NCI-H526 (cell line): ENCODE measurements around the gene SMAD5.
A peak's percentile ranks its signal among the peaks of the same experiment; 100 is the strongest.

Source experiments
- DNase-seq, 2 experiments: peaks; one replicate each; lab custom pipeline; 2025; lab: John Stamatoyannopoulos, UW

Gene SMAD5

DNA sequence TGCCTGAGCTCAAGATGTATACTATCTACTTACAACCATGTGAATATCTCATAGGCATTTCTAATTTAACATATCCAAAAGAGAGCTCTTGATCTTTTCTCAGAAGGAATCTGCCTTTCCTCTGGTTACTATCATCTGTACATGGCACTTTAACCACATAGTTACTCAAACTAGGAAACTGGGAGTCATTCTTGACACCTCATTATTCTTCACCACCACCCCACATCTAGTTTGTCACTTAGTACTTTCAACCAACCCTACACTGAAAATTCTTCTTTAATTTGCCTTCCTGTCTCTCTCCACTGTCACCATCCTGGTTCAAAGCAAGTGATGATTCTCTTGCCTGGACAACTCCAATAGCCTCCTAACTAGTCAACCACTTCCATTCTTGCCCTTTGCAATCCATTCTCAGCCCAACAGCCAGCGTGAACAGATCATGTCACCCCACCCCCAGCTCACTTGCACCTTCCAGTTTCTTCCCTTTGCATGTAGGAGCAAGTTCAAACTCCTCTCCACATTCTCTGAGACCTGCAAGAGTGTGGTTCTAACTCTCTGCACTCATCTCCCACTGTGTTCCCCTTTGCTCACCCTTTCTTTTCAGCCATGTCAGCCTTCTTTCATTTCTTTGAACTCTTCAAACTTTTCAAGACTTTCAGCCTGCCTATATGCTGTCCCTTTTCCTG is 17.3 kb upstream of the SMAD5 start:
- no peak for DNase-seq

DNA sequence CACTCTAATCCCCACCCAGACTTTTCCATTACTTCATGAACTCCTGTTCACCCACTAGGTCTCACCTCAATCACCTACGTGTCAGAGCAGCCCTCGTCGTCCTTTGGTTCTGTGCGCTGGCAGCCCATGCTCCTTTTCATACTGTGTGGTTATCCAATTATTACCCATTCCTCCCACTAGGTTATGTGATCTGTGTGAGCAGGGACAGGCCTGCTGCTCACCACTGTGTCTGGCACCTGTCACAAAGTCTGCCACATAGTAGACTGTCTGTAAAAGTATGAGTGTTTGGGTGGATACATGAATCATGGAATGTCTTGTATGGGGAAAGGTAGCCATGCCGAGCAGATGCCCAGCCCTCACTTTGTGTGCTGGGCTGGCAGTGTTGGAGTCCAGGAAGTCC is 12.1 kb upstream of the SMAD5 start:
- DNase-seq: no peak

DNA sequence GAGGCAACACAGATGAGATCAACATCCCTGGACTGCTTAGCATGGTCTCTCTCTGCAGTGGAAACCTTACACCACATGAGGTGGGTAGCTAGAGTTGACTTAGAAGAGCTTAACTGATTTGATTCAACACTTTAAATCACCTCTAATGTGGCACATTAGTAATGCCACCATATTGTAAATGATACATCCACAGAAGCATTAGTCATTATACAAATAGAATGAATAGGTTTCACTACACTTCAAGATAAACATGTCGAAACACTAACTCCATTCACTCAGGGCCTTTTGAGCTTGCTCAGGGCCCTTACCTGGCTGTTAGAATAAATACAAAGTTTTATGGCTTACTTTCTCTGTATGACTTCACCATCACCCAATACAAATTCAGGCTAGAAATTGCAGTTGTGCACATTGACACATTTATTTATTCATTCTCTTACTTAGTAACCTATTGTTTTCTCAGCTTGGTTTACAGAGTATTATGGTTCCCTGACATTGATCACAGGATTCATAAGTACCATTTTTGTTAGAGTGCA is 9.3 kb upstream of the SMAD5 start:
- peak in 1 of 2 experiments; percentile 1 for DNase-seq

DNA sequence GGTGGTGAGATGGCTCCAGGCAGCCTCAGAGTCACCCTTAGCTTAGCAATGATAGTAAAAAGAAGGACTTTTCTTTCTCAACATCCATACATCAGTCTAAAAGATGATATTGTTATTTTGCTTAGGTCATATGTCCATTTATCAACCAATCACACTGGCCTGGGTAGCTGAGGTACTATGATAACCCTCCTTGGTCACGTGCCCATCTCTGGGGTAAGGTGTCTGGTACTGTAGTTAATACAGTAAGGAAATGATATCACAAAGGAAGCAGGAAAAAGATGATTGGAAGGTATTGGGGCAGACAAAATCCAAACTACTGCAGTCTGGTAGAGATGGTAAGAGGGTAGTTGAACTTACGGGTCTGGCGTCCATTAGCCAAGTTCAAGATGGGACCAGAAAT is 5.1 kb upstream of the SMAD5 start:
- DNase-seq: no peak

DNA sequence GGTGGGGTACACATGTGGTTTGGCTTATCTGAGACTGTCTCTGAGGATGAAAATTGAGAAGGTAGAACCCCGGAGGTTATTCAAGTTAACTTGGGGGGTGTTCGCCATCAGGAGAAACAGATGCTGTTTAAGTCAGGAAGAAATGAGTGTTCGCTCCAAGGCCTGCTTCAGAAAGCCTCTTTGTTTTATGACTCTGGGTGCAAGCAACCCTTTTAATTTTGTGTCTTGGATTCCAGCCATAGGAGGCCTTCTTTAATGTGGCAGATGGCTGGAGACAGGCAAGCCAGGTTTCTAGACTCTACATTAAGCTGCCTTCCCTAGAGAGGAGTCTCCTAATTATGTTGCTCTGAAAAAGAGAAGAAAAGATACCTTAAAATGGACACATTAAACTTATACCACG is 4.2 kb upstream of the SMAD5 start:
- DNase-seq: no peak

DNA sequence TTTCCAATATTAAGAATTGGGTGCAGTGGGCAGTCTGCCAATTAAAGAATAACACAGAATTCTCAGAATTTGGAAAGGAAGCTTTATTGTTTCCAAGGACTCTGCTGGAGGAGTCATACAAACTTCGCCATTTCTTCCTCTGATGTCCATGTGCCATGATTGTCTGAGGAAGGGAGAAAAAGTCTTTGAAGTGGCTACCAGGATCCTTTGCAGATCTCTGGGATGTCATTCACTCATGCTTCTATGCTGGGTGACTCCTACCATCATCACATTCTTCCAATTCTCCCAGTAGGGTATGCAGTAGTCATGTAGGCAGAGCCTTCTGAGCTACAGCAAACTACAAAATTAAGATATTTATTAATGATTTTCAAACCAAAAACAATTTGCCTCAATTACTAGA is 3.2 kb upstream of the SMAD5 start:
- no peak for DNase-seq

DNA sequence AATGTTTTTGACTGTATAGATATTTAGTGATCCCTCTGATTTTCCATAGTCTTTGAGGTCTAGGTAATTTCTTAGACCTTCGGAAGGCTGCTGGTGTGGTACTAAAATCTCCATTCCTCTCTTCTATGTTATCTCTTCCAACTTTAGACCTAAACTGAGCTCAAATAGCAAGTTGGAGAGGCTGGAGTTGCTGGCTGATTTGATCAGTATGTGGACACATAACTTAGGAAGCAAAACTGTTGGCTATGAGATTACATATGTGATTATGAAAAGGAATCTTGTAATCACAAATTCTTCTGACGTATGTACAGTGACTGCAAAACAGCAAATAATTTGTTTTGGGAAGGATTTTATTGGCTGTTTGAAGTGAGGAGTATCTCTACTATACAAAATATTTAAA is 2.1 kb upstream of the SMAD5 start:
- DNase-seq: no peak

DNA sequence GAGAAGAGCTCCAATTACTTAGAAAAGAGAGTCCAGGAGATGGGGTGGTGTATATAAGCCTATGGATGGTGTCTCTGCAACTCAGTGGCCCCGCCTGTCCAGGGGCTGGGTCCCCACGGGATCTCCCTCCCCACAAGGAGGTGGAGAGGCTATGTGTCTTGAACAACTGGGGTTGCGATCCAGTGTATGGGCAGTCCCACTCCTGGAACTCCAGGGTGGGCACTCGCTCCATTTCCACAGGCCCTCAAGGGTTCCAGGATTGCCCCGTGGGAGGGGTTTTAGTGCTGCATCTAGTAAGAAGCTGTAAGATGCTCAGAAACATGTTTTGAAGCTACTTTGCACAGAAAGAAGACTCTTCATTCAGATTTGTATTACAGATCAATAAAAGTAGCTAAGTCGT is 558 bp upstream of the SMAD5 start:
- peak in 1 of 2 experiments; percentile 27 for DNase-seq

DNA sequence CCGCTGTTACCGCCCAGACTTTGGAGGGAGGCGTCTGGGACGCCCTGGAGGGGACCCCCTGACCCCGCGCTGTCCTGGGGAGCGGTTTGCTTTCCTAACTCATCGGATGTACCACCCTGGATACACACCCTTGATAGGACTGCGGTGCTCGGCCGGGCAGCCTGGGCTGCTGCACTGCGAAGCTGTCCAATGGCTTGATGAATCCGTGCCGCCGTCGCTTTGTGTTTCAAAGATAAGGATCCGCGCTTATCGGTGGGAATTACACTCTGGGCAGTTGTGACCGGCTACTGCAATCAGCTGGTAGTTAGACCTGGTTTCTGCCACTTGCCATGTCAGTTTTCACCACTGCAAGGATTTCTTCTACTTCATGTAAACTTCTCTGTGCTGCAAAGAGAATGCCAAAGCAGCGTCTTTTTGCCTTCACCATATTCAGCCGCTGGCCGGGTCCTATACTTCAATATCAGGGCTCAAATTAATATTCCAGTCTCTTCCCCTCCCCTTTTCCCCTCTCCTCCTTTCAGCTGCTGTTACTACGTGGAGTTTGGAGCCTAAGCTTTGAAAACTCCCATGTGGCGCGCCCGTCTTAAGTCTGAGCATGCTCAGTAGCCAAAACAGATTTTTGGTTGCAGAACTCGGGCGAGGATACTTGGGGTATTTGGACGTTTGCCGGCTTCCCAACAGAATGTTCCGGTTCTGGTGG is 727 bp downstream of the SMAD5 start:
- DNase-seq: peak; percentile 20 to 54

DNA sequence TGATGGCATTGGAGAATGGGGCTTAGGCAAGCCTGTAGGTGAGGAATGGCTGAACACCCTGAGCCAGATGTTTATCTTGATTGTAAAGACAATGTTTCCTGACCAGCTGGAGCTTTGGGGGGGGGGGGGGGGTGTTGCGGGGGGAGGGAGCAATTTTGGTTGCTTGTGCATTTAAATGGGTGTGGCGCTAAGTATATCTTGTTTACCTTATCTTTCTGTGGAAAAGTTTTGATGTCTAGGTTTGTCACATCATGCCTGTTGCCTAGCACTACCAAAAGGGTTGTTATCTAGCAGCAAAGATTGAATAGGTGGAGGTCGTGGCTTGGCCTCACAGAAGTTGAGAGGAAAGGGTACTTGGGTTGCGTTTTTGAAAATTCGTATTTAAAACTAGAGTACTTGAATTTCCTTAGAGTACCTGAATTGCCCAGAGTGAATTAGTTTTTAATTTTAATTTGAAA is 1.3 kb downstream of the SMAD5 start:
- no peak for DNase-seq

DNA sequence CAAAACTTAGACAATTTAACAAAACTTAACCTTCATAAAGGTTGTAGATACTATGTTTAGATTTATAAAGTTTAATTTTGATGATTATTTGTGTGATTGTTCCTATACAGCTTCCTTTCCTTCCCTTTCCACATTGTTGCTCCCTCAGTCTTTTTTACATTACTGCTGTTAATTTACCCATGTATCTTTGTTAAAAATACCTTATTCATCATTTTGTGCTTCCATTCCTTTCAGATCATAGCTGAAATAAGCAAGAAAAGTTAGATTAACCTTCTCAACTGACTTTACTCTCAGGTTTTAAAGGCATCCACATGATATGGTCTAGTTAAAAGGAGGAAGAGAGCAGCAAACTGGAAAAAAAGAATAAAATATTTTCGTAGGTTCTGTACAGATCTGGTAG is 2.0 kb downstream of the SMAD5 start:
- DNase-seq: no peak

DNA sequence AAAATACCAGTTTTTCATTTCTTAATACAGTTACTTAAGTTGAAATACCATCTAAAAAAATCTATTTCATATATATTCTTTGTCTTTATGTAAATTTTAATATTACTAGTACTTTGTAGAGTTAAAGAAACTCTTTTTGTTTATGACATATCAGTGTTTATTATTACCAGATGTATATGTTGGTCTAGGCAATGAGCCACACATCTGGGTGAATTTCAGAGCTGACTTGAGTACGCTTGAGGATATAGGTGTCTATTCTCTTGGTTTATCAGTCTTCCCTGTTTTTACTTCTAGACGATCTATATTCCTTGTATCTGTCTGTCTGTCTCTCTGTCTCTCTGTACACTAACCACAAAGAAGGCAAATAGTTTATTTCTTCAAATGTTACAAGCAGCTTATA is 2.9 kb downstream of the SMAD5 start:
- no peak for DNase-seq

DNA sequence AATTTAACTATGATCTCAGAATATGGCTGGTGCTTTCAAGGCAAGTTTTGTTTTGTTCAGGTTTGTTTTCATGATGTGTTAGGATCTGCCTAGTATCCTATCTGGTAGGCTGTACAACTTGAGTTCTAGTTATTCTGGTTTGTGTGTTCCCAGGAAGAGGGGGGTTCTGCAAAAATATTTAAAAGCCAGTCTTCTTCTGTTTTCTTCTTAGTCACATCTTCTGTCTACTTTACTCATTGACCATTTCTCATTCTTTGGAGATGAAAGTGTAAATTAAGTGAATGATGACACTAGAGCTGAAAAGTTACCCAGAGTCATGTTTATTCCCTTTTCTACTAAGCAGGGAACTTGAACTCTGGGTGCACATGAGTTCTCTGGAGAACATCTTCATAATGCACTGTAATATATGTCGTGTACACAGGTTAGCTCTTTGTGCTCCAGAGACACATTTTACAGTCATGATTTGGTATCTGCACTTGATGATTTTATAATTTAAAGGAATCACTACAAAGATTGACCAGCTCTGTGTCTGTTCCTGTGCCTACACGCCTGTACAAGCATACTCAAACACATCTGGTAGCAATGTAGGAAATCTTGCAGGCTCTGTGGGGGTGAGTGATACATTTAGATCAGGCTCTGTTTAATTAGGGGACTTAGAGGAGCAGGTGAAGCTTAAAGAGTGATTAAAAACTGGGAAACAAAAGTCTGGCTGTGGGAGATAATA is 5.0 kb downstream of the SMAD5 start:
- no peak for DNase-seq

DNA sequence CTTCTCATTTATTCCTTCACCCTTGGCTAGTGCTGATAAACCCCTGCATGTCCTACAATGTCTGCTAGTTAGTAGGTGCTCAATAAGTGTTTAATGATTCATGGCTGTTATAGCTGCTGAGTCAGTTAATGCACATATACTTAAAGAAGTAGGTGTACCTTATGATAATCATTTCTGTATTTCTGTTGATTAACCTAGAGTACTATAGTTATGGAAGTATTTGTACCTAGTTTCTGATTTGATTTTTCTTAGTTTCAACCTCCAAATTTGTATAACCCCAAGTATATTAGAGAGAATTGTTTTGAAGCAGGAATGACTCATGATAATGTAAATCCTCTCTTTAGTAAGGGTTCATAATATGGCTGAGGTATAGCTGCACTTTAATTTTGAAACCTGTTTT is 8.9 kb downstream of the SMAD5 start:
- no peak for DNase-seq

DNA sequence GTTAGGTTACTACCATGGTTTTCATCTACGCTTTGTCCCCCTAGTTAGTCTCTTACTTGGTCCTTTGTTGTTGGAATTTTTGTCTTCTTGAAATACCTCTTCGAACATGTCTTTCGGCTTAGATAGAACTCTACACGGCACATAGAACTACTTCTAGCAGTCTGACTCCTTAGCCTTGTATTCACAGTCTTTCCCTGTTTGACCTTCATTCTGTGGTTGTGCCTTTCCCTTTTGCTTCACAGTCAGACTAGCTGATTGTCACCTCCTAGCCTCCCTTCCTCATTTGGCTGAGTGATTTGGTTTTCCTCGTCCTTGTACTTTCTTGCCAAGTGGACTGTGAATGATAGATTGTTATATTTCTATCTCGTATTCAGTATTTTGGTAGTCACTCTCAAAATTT is 10.7 kb downstream of the SMAD5 start:
- DNase-seq: no peak

DNA sequence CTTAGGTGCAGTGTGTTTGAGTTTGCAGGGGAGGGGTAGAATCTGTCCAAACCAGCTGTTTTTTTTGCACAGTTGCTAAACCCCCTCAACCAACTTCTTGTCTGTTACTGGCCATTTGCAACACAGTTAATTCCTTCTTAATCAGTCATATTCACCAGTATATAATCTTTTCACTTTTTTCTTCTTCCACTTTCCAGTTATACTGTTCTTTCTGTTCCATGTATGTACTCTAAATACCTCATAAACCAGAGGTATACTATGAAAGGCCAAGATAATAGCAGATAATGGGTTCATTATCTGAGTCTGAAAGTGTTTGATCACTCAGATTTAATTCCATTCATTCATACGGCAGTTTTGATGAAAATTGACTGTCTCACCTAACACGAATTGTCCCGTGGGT is 11.1 kb downstream of the SMAD5 start:
- DNase-seq: no peak

DNA sequence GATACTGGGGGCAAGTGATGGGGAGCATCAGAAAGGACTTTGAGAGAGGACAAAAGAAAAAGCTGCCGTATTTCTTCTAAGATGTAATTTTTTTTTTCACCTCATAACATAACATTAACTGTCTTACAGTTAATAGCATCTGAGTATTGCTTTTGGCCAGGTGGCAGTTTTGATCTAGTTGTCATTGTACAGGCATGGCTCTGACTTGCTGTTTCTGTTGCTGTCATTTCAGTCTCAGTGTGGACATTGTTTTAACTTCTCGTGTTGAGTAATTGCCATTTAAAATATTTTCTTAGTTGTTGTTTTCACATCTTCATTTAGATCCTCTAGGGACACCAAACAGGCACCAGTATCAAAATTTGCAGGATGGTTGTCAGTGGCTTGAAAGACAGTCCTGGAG is 12.4 kb downstream of the SMAD5 start:
- DNase-seq: no peak

DNA sequence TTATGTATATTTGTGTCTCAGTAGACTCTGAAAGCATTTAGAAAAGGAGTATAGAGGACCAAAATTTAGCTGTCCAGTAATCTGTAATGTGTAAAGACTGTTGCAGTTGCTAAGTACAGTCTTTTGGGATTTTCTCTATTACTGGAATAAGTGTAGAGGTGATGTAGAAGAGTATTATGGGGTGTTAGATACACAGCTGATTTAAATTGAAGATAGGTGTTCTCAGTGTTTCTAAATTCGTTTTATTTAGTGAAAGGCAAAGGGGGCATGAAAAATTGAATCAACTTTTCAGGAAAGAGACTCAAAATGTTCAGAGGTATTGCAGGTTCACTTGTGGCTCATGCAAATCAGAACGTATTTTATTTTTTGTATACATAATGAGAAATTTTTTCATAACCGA is 13.6 kb downstream of the SMAD5 start:
- no peak for DNase-seq

DNA sequence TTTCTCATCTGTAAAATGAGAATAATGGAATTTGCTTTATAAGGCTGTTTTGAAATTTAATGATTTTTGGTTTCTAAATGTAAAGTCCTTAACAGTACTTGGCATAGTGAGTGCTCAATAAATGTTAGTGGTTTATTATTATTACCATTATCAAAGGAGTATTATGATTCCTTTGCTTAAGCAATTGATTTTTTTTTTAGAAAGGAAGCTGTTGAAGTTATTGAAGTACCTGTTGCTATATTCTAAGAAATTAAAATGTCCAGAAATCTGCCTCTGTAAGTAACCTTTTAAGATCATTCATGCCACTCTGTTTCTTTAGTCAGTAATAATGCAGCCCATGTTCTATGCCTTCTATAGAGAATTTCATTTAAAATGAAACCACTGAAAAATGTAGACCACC is 15.0 kb downstream of the SMAD5 start:
- no peak for DNase-seq

DNA sequence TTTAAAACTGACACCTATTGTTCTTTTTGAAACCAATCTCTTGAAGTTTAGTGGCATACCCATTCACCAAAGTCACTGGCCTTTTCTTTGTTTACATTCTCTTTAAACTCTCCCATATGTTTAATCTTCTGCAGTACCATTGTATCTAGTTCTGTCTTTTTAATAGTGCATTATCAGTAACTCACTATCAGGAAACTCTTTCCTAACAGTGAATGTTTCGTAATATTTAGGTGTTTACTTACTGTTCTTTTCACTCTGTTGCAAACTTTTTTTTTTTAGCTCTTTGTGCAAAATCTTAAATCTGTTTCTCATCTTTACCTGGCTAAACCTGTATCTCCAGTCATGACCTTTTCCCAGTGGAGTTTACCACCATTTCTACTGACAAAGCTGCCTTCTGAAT is 17.2 kb downstream of the SMAD5 start:
- no peak for DNase-seq

DNA sequence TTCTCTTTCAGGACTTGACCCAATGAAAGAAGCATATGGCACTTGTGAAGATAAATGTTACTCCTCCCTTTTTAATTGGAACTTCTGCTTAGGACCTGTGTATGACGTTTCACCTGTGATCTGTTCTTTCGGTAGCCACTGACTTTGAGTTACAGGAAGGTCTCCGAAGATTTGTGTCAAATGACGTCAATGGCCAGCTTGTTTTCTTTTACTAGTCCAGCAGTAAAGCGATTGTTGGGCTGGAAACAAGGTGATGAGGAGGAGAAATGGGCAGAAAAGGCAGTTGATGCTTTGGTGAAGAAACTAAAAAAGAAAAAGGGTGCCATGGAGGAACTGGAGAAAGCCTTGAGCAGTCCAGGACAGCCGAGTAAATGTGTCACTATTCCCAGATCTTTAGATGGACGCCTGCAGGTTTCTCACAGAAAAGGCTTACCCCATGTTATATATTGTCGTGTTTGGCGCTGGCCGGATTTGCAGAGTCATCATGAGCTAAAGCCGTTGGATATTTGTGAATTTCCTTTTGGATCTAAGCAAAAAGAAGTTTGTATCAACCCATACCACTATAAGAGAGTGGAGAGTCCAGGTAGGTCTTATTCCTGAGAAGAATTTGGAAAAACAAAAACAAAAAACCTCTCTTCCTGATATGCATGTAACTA is 21.1 kb downstream of the SMAD5 start:
- no peak for DNase-seq

DNA sequence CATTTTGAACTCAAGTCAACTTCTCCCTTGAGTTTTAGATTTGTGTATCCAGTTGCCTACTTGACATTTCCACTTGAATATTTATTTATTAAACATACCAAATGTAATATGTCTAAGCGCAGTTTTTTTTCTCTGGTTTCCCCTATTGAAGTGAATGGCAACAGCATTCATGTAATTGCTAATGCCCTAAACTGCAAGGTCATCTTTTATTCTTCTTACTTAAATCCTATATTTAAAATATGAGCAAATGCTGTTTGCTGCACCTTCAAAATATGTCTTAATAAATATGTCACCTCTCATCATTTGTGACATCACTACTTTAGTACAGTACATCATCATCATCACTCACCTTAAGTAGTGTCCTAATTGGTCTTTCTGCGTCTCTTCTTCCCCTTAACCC is 22.4 kb downstream of the SMAD5 start:
- no peak for DNase-seq

DNA sequence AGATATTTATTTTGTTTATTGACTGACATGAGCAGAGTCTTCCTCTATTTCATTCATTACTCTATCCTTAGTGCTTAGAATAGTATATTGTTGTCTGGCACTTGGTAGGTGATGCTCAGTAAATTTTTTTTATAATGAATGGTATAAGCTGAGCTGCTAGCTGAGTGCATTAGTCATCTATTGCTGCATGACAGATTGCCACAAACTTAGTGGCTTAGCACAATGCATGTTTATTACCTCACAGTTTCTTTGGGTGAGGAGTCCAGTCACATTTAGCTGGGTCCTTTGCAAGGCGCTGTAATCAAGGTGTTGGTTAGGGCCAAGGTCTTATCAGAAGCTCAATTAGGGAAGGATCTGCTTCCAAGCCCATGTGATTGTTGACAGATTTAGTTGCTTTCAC is 23.1 kb downstream of the SMAD5 start:
- no peak for DNase-seq
